ENCODE results near the gene PALMD. TPM values are rescaled to one million over a fixed set of nuclear protein-coding genes. Genes with fewer than 3 reads are reported as not detected.

PALMD gene
- total RNA-seq, 4 donors from 2014 or later: 60.7 to 254 (median 79.1) TPM

DNA sequence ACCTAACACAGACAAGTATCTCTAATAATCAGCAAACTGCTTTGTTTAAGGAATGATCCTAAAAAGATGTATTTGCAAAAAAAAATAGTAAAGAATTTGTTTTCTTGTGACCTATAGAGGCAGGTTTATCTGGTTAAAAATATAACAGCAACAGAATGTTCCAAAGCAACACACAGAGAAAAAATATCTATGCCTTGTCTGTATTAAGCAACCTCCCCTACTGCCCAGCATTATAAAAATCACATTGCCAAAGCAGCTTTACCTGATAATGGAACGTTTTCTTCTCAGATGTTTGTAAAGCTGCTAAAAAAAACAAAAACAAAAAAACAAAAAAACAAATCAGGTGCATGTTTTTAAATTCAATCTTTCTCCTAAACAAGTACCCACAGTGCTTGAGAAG is 24.7 kb downstream of the PALMD start:
- peak overlapping the region; percentile 88 to 97 (median 90) for H3K27ac ChIP-seq
- H3K9me3 ChIP-seq: no peaks in the 10 kb centered on the region
- TF ChIP-seq POLR2A (IDR thresholded peaks at IDR 0.05): no peak
- TF ChIP-seq, protein P1, sequence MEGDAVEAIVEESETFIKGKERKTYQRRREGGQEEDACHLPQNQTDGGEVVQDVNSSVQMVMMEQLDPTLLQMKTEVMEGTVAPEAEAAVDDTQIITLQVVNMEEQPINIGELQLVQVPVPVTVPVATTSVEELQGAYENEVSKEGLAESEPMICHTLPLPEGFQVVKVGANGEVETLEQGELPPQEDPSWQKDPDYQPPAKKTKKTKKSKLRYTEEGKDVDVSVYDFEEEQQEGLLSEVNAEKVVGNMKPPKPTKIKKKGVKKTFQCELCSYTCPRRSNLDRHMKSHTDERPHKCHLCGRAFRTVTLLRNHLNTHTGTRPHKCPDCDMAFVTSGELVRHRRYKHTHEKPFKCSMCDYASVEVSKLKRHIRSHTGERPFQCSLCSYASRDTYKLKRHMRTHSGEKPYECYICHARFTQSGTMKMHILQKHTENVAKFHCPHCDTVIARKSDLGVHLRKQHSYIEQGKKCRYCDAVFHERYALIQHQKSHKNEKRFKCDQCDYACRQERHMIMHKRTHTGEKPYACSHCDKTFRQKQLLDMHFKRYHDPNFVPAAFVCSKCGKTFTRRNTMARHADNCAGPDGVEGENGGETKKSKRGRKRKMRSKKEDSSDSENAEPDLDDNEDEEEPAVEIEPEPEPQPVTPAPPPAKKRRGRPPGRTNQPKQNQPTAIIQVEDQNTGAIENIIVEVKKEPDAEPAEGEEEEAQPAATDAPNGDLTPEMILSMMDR (IDR thresholded peaks at IDR 0.05 in 4 of 5, conservative IDR thresholded peaks at IDR 0.05 in 1 of 5): no peak
- peak in 1 of 2 donors; percentile 66 for ATAC-seq
- intact Hi-C loops (cut with DNase I; ENCODE audit: low total_unique reads) (no loop called here), in situ Hi-C loops (cut with MboI; ENCODE audit: low sequenced_read_pairs in 4 of 4) (no loop called here)
- H3K4me1 ChIP-seq: peaks cover 72 to 87% of the 10 kb centered on the region in 2 donors
- H3K4me3 ChIP-seq: peak overlapping the region in 2 of 4 donors; percentile 0 to 2
- no peaks in the 10 kb centered on the region for H3K27me3 ChIP-seq
- peaks cover 0 to 27% of the 10 kb centered on the region in 2 donors for H3K36me3 ChIP-seq
- no peak for DNase-seq

DNA sequence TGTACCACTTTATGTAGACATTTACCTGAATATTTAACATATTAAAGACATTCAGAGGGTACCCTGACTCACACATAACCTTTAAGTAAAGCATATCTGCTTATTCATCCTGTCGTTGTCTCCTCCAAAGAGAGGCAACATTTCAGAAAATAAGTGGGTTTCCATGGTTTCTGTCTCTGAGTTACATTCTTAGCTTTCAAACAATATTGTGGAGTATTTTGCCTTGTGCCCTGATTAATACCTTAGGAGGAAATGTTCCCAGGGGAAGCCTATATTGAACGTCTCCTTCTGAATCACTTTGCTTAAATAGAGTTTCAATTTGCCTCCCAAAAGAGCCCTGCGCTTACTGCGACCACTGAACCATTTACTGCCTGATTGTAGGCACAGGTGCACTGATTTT is 26.1 kb downstream of the PALMD start:
- H3K27me3 ChIP-seq: no peaks in the 10 kb centered on the region
- ATAC-seq: peak in 1 of 2 donors; percentile 2
- no peak for TF ChIP-seq POLR2A (IDR thresholded peaks at IDR 0.05)
- TF ChIP-seq, protein P1 (IDR thresholded peaks at IDR 0.05 in 4 of 5, conservative IDR thresholded peaks at IDR 0.05 in 1 of 5): no peak
- DNase-seq: no peak
- in situ Hi-C loops (cut with MboI; ENCODE audit: low sequenced_read_pairs in 4 of 4): no loop called here
- H3K36me3 ChIP-seq: peaks cover 0 to 36% of the 10 kb centered on the region in 2 donors
- H3K4me1 ChIP-seq: peaks cover 86 to 97% of the 10 kb centered on the region in 2 donors
- peak overlapping the region; percentile 88 to 97 (median 90) for H3K27ac ChIP-seq
- intact Hi-C loops (cut with DNase I; ENCODE audit: low total_unique reads): loop anchor here (1.0 kb wide), 1 partner anchor 26 kb away; the partner anchor contains the start of gene PALMD
- H3K9me3 ChIP-seq: no peaks in the 10 kb centered on the region
- H3K4me3 ChIP-seq: peak overlapping the region in 1 of 4 donors; percentile 13

DNA sequence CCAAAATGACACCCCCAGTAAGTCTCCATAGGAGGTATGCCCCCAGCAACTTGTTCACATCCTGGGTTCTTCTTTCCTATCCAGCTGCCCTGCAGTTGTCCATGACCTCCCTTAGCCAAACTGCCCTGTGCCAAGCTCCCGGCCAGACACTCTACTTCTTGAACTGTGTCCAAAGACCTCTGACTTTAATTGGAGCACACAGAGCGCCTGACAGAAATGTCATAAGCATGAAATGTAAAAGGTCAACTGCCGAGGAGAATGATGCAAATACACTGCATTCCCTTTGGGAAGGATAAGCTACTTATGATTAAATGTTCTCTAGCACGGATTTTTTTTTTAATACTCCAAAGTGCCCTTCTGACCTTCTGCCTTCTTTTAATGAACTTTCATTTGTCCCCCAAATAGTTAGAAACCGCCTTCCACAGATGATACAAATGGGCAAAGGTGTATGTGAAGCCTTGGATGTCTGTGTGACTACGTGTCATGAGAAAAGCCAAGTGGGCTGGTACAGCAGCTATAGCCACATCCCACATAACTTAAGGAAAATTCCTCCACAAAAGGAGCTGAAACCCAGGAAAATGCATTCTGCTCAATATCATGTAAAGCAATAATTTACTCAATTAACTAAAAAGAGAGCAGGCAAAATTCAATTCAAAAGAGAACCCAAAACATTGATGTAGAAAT is 26.8 kb downstream of the PALMD start:
- Histone ChIP-seq H3K27ac (peak overlapping the region; percentile 88 to 97 (median 90)), H3K4me3 (peak overlapping the region in 1 of 4 donors; percentile 13), H3K4me1 (peaks cover 93 to 95% of the 10 kb centered on the region in 2 donors), H3K36me3 (peaks cover 0 to 37% of the 10 kb centered on the region in 2 donors), H3K27me3 (no peaks in the 10 kb centered on the region), H3K9me3 (no peaks in the 10 kb centered on the region)
- DNase-seq: peak; percentile 55 to 82
- intact Hi-C loops (cut with DNase I; ENCODE audit: low total_unique reads) (loop anchor here (1.0 kb wide), 1 partner anchor 26 kb away; the partner anchor contains the start of gene PALMD), in situ Hi-C loops (cut with MboI; ENCODE audit: low sequenced_read_pairs in 4 of 4) (no loop called here)
- peak in 1 of 2 donors; percentile 13 for TF ChIP-seq POLR2A (IDR thresholded peaks at IDR 0.05)
- TF ChIP-seq, protein P1 (IDR thresholded peaks at IDR 0.05 in 4 of 5, conservative IDR thresholded peaks at IDR 0.05 in 1 of 5): no peak
- ATAC-seq: peak; percentile 72 to 91

DNA sequence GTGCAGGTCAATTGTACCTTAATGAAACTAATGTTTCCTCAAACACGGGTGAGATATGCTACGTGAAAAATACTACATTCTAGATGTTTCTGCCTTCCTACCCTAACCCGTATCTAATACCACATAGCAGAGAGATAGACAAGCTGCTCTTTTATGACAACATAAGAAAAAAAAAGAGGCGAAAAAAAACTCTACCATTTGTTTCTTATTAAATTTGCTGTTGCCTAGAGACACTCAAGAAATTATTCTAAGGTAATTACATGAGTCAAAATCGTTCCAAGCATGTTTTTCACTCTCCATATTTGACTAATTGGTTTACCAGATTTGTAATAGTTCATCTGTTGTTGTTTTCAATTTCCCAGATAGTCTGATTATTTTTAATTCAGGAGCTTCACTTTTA is 27.4 kb downstream of the PALMD start:
- DNase-seq (no peak), ATAC-seq (no peak)
- Histone ChIP-seq H3K27ac (peak overlapping the region; percentile 88 to 97 (median 90)), H3K27me3 (no peaks in the 10 kb centered on the region), H3K9me3 (no peaks in the 10 kb centered on the region), H3K36me3 (peaks cover 0 to 37% of the 10 kb centered on the region in 2 donors), H3K4me3 (peak overlapping the region in 1 of 4 donors; percentile 13), H3K4me1 (peaks cover 90% of the 10 kb centered on the region in 2 donors)
- TF ChIP-seq, protein P1 (IDR thresholded peaks at IDR 0.05 in 4 of 5, conservative IDR thresholded peaks at IDR 0.05 in 1 of 5): no peak
- no peak for TF ChIP-seq POLR2A (IDR thresholded peaks at IDR 0.05)
- in situ Hi-C loops (cut with MboI; ENCODE audit: low sequenced_read_pairs in 4 of 4): no loop called here
- intact Hi-C loops (cut with DNase I; ENCODE audit: low total_unique reads): no loop called here
